NCI-H2171 (cell line): ENCODE data around the gene FBXO4.

Source experiments
- DNase-seq: peaks from one replicate; lab custom pipeline; 2025; lab: John Stamatoyannopoulos, UW

FBXO4 gene

GRCh38 chr5:41983284-41983683 lies 58.2 kb downstream of the FBXO4 start:
- no peak for DNase-seq

GRCh38 chr5:41985945-41986695 lies 61.0 kb downstream of the FBXO4 start:
- no peak for DNase-seq
